GM19372 (cell line): ENCODE data around the gene RPS6KA5.

ENCODE experiments used
- ATAC-seq: cut with Tn5 transposase; IDR thresholded peaks from one replicate; pipeline ENCODE4 v1.9.1; 2021; ENCODE audit warnings: mild to moderate bottlenecking, low read depth, moderate library complexity; ENCODE audit not compliant: unreplicated experiment

RPS6KA5 gene

DNA sequence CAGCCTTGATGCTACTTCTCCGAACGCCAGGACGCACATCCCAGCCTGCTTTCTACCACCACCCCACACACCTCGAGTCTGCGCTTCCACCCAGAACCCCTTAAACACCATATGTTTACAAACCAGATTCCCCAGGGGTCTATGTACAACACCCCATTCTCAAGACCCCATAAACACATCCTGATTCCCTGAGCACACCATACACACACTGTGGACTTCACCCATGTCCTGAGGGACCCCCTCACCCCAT is 244.9 kb downstream of the RPS6KA5 start:
- ATAC-seq, result no peak

DNA sequence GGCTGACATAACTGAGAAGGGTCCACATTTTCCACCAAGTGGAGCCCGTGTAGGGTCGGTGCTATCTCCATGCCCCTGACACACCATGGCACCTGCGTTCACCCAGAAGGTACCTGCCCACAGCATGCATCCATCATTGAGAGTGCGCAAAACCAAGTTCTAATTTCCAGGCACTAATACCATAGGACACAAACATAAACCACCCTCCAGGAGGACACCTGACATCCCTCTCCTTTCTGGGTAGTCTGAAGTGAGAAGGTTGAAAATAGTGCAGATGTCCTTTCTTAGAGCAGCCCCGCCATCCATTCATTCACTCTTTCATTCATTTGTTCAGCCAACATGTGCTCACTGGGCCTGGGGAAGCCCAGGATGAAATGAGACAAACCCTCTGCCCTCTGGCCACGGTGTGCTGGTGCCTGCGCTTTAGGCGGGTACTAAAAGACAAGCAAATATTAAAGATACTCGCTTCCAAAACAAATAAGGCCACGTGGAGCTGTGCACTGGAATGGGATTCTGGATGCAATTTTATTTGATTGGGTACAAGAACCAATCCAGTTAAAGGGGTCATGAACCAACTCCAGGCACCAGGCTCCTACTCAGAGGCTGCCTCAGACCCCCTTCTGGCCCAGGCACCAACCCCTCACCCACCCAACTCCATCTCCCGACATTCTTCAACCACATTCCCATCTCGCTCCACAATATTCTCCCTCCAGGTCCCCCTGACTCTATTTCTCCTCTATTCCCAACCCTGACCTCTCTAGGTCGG is 245.5 kb downstream of the RPS6KA5 start:
- no peak for ATAC-seq

DNA sequence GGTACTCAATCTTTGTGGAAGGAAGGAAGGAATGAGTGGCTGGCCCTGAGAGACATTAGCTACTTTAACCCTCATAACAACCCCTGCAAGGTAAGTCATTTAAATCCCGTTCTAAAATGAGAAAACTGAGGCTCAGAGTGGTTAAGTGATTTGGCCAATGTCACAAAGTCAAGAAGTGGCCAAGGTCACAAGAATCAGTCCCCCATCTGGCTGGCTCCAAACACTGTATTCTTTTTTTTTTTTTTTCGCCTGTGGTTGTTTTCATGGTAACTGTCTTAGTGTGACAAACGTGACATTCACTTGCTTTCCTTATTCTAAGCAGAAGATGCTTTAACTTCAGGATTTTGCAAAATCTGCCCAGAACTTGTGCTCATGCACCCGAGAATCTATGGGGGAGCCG is 247.0 kb downstream of the RPS6KA5 start:
- ATAC-seq, result no peak

DNA sequence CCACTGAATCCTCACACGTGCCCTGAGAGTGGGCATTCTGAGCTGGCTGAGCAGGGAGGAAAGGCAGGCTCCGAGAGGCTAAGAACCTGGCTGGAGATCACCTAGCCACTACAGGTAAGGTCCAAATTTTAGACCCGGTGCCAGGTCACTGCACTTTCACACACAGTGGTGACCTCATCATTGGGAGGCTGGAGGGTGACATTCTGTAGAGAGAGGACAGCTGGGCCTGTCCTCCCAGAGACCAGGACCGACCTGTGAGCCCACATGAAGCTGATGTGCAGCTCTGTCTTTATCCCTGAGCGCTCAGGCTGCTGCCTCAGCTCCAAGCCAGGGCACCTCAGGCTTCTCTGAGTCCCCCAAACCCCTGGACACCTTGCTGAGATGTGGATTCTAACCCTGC is 248.3 kb downstream of the RPS6KA5 start:
- no peak for ATAC-seq

DNA sequence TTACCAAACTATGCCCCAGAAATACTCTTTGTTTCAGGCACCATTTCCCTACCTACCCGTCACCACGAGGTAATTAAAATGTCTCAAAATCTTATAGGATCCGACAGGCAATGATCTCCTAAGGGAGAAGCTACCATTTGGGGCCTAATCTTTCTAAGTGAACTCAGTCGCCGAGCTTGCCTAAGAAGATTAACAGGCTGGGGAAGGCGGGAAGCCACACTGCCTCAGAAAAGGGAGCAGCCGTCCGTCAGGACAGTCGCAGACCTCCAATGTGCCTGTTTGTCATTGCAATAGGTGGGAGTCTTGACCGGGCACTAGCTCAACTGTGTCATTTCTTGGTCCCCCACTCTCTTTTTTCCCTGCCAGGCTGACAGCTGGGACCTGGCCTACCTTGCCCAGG is 248.8 kb downstream of the RPS6KA5 start:
- no peak for ATAC-seq

DNA sequence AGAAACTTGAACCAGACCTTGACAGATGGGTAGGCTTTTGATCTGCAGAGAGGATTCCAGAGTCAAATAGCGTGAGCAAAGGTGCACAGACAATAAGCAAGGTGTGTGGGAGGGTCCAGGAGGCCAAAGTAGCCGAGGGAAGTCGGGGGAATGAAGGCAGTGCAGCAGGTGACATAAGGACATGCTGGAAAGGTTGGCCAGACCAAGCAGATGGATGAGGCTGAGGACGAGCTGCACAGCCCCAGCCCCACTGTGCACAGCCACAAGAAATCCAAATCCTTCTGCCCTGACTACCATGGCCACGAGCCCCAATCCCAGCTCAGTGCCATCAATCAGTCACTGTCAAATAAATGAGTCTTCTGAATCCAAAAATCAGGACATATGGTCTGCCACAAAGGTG is 249.6 kb downstream of the RPS6KA5 start:
- ATAC-seq, result no peak

DNA sequence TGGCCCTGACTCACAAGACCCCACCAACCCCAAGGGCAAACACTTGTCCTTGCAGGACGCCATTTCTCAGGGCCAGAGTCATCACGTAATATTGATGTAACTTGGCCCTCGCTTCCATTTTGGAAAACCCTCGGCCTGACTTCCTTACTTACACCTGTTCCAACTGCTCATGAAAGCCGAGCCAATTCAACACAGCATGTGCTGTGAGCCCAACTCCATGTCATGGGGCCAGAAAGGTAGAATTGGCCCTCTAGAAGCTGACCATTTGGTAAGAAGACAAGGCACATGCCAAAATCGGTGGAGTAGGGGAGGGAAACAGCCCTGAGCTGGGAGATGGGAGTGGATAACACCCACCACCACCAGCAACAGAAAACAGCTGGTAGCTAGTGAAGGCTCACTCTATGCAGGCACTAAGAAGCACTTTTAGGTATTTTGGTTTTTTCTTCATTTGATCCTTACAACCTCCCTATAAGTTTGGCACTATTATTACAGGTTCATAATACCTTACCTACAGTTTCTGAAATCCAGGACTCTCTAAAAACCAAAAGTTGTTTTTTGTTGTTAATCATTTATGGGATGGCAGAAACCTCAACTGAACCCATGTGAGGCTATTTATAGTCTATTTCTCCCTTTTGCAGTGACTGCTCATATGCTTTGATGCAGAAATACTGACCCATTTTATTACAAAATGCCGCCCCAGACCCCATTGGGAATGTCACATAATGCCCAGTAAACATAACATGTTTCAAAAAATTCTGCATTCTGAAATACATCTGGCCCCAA is 250.7 kb downstream of the RPS6KA5 start:
- no peak for ATAC-seq

DNA sequence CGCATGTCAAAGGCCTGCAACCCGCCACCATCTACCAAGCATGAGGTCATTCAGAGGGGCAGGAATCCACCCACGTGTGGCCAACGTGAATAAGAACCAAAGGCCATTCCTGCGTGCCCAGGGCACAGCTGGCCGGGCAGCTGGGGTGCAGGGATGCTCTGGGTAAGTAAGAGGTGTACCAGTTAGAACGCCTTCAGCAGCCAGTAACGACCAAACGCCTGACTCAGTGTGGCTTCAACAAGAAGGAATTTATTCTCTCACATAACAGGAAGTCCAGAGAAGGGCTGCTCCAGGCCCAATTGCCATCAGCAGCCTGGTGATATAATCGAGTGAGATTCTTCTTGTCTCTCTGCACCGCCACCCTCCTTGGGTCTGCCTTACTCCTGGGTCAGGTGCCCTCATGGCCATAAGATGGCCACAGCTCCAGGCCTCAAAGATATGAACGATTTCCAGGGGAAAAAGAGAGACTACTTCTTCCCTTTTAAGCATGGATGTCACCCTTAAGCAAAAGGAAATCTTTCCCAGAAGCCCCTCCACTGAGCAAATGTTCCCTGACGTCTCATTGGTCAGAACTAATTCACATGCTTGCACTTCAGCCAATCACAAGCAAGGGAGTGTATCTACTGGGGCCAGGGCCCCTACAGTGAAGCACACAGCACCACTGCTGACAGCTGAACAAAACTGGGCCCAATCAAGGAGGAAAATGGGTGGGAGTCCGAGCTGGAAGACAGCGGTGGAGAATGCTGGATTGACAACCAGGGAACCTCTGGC is 251.5 kb downstream of the RPS6KA5 start:
- ATAC-seq, result no peak

DNA sequence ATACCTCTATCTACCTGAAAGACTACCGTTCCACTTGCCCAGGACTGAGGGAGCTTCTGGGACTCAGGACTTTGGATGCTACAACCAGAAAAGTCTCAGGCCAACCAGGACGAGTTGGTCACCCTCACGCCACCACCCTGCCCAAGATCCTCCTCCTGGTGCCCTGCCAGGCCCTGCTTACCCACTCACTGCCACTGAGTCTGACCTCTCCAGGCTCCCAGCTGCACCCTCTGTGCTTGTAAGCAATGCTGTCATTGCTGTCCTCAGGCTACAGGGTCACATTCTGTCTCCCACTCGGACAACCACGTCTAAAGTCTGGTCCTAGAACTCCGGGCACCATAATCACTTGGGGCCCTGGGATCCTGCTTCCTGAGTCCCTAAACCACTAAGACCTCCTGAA is 253.4 kb downstream of the RPS6KA5 start:
- ATAC-seq, result no peak

DNA sequence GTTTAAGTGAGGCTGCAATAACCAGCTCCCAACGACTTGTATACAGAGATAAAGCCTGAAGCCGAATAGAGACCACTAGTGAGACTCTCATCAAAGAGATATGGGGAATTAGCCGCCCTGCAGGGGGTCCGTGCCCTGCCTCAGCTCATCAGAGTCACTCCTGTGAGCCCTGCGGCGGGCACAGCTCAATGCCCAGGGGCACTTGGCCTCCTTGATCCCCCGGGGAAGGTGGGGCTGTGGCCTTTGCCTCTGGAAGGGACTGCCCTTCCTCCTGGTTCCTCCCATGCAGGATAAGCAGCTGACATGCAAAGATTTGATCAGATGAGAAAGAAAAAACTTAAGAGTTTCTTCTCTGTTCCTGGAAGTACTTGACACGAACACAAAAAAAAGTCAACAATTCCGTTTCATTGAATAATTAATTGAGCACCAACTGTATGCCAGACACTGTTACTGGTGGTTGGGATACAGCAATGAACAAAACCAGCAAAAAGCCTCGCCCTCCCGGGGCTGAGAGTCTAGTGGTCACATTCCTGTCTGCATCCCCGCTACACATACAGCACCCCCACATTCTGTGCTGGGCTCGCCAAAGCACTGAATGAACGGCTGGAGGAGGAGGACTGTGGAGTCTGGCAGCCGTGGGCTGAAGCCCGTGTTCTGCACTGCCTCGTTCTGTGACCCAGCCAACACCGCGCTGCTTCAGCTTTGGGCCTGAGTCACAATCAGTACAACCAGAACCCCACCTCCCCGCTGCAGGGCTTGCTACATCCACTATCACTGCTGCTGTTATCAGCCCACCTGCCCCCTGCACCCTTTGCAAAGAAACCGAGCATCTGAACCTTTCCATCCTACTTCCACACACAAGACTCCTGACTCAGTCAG is 254.5 kb downstream of the RPS6KA5 start:
- ATAC-seq, result no peak

DNA sequence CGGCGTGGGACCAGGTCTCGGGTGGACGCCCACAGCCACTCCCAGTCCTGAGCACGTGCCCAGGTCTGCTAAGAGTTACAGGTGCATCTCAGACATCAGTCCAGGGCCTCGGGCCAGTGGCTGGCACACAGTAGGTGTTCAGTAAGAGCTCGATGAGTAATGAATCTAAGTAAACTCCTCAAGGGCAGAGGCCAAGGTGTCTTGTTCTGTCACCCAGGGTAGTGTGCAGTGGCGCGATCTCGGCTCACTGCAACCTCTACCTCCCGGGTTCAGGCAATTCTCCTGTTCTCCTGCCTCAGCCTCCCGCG is 255.4 kb downstream of the RPS6KA5 start:
- ATAC-seq, result no peak

DNA sequence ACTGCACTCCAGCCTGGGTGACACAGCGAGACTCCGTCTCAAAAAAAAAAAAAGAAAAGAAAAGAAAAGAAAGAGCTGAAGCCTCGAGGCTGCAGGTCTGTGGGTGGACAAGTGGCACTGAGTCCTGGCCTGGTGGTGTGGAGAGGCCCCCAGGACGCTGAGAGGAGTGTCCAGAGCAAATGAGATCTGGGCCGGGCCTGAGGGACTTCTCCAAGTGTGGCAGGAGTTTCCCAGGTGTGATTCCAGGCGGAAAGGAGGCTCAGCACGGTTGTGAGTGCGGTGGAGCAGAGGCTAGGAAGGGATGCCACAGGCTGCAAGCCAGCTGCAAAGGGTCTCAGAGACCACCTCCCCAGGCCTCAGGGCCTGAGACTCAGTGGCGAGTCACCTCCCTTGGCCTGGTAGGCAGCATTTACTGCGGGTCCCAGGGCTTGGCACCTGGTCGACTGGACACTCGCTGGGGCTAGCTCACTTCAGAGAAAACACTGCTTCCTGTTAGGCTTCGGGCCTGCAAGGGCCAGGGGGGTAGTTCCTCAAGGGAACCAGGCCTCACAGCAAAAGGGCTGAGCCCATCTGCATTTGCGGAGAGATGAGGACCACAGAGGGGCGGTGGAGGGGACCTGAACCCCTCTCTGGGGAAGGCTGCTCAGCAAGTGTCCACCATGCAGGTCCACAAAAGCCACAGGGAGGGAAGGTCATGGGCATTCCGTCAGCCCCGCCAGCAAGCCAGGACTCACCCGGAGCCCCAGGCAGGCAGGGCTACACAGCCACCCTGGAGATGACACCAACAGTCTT is 256.0 kb downstream of the RPS6KA5 start:
- no peak for ATAC-seq

DNA sequence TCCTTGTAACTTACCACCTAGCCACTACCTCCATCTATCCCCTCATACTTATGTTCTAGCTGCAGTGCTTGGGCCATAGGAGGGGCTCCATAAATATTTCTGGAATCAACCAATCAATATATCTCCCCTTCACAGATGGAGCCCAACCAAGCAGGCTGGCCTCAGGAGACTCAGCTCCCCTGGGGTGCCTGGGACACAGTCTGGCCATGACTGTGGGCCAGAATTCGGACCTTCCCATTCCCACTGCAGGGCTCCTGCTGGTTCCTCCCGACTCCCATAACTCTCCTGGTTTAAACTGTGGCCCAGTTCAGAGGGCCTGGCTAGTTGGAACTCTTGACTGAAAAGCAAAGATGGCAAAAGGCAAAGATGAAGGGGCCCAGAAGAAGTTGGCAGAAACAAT is 257.2 kb downstream of the RPS6KA5 start:
- no peak for ATAC-seq

DNA sequence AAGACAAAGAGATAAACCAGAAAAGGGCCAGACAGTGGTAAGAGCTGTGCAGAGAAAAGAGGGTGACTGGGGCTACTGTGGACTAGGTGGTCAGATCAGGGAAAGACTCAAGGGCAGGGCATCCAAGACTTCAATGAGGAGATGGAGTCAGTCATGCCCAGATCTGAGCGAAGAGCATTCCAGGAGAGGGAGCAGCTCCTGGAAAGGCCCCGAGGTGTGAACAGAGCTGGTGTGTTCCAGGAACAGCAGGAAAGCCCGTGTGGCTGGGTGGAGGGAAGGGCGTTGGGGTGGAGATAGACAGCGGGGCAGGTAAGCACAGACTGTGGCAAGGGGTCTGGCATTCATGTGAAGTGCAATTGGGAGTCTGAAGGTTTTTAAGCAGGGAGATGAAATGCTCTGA is 261.0 kb downstream of the RPS6KA5 start:
- no peak for ATAC-seq

DNA sequence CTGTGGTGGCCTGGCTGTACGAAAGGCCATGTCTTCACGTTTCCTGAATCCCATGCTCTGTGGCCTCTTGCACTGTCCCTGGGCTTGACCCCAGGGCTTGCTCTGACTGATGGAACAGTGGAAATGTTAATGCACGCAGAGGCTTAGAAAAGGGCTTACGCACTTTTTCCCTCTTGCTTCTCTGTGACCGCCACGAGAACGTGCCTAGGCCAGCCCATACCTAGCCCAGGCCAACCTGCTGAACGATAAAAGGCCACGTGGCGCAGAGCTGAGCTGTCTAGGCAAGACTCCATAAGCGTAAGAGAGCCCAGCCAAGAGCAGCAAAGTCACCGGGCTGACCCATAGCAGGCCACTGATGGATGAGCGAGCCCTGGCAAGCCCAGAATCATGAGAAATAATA is 262.5 kb downstream of the RPS6KA5 start:
- ATAC-seq, result no peak
